HepG2 (cell line): Measurements from ENCODE around the gene RGS7. TPM values are rescaled to one million over a fixed set of nuclear protein-coding genes. Genes with fewer than 3 reads are reported as not detected.

Experiments
- ATAC-seq: fragments of 200-7000 bp; cut with Tn5 transposase; 3 replicates; pipeline ENCODE4 v1.9.1; 2020; ENCODE audit warnings: mild to moderate bottlenecking, moderate library complexity
- BruUV-seq: library from RNA; stranded (reverse); fragments of 400-500 nt; replicated peaks from 2 replicates; lab custom pipeline; 2021; lab: Mats Ljungman, UMichigan
- CTCF ChIA-PET: fragments of 300-600 bp; formaldehyde crosslinking; extraction: SDS; loops from one replicate; lab custom pipeline; 2021; ENCODE audit warnings: low total read pairs, inconsistent platforms, low intra/inter-chr PET ratio; lab: Yijun Ruan, JAX
- POLR2A ChIA-PET: fragments of 350-600 bp; sonication (Branson Sonifier 250); formaldehyde crosslinking; loops from one replicate; lab custom pipeline; 2020; ENCODE audit warnings: antibody characterized with exemption, inconsistent platforms; lab: Yijun Ruan, JAX
- DNase-seq: peaks from one replicate; pipeline ENCODE4 v3.0.0-alpha.2; 2015; ENCODE audit warnings: low spot score
- FAIRE-seq: peaks from 3 replicates; lab custom pipeline; 2011; peaks lifted over from hg19 to GRCh38; lab: Jason Lieb, UNC
- H2AFZ ChIP-seq: one replicate; pipeline ENCODE4 v1.6.1; 2011; ENCODE audit warnings: low read length, inconsistent platforms
- H3K27ac ChIP-seq: fragments of 300-600 bp; 3 replicates; pipeline ENCODE4 v1.8.0; 2011; ENCODE audit warnings: mixed run types, mild to moderate bottlenecking, mixed read lengths, low read length, inconsistent platforms; ENCODE audit not compliant: insufficient read depth; ENCODE audit errors: extremely low read length
- H3K27me3 ChIP-seq, 2 experiments: fragments of 200-600 bp in 1 of 2; 2 replicates in 1 of 2; 3 replicates in 1 of 2; pipeline versions ENCODE4 v1.6.0 to v1.8.0; 2011; ENCODE audit warnings: low read length in 2 of 2, mild to moderate bottlenecking in 2 of 2, moderate library complexity in 2 of 2, inconsistent platforms in 1 of 2; ENCODE audit not compliant: insufficient read depth in 2 of 2, control insufficient read depth in 1 of 2
- H3K36me3 ChIP-seq, 2 experiments: fragments of 200-600 bp in 1 of 2; replicated peaks in 1 of 2; 2 replicates in 1 of 2; 3 replicates in 1 of 2; pipeline versions ENCODE4 v1.5.1 to v1.8.0; 2011; ENCODE audit warnings: low read length in 2 of 2, inconsistent platforms in 1 of 2; ENCODE audit not compliant: insufficient read depth in 2 of 2, control insufficient read depth in 1 of 2
- H3K4me1 ChIP-seq: 2 replicates; pipeline ENCODE4 v1.5.1; 2012; ENCODE audit warnings: low read length, inconsistent platforms; ENCODE audit not compliant: insufficient read depth
- H3K4me2 ChIP-seq: 2 replicates; pipeline ENCODE4 v1.6.0; 2011; ENCODE audit warnings: low read depth, low read length, inconsistent platforms
- H3K4me3 ChIP-seq, 3 experiments: fragments of 200-600 bp in 1 of 3; sonication (generic), shearing (Covaris generic) in 1 of 3; replicated peaks in 1 of 3; 2 replicates each; pipeline ENCODE4 v1.5.1; 2011 to 2016; ENCODE audit warnings: low read length in 3 of 3, inconsistent platforms in 2 of 3, low read depth in 2 of 3, mild to moderate bottlenecking in 2 of 3, control low read depth in 1 of 3, mixed read lengths in 1 of 3; ENCODE audit not compliant: insufficient read depth in 1 of 3
- H3K79me2 ChIP-seq: one replicate; pipeline ENCODE4 v1.6.1; 2011; ENCODE audit warnings: low read length, inconsistent platforms; ENCODE audit not compliant: insufficient read depth
- H3K9ac ChIP-seq: 2 replicates; pipeline ENCODE4 v1.6.0; 2011; ENCODE audit warnings: mild to moderate bottlenecking, low read depth, low read length, inconsistent platforms; ENCODE audit not compliant: insufficient read depth
- H3K9me3 ChIP-seq: 2 replicates; pipeline ENCODE4 v1.5.1; 2012; ENCODE audit warnings: mild to moderate bottlenecking, low read length
- H4K20me1 ChIP-seq: 2 replicates; pipeline ENCODE4 v1.6.0; 2011; ENCODE audit warnings: inconsistent platforms, mild to moderate bottlenecking, low read length, moderate library complexity; ENCODE audit not compliant: insufficient read depth
- ETS1 ChIP-seq: sonication (generic); formaldehyde crosslinking; IDR thresholded peaks from 2 replicates; pipeline ENCODE4 v1.4.0; 2020; ENCODE audit warnings: missing genetic modification reagents
- FOXA3 ChIP-seq: IDR thresholded peaks from 2 replicates; pipeline ENCODE4 v1.6.1; 2016; ENCODE audit warnings: missing genetic modification reagents, missing compliant biosample characterization
- GPN1 ChIP-seq: sonication (generic); formaldehyde crosslinking; IDR thresholded peaks from 2 replicates; pipeline ENCODE4 v1.5.1; 2020; ENCODE audit warnings: missing genetic modification reagents, borderline replicate concordance
- HOXA3 ChIP-seq: sonication (generic); formaldehyde crosslinking; IDR thresholded peaks from 2 replicates; pipeline ENCODE4 v1.5.0; 2020; ENCODE audit warnings: missing genetic modification reagents
- IKZF1 ChIP-seq: fragments of 450-650 bp; IDR thresholded peaks from 2 replicates; pipeline ENCODE4 v1.7.1; 2016
- RBFOX2 ChIP-seq: fragments of 200-400 bp; formaldehyde crosslinking; IDR thresholded peaks from 2 replicates; pipeline ENCODE4 v1.6.1; 2017; ENCODE audit warnings: low read depth, mild to moderate bottlenecking, low read length
- RFX5 ChIP-seq: IDR thresholded peaks from 2 replicates; pipeline ENCODE4 v1.6.1; 2011; ENCODE audit warnings: low read depth, low read length, improper control_type of control experiment
- RXRB ChIP-seq: IDR thresholded peaks from 2 replicates; pipeline ENCODE4 v1.6.1; 2016; ENCODE audit warnings: borderline replicate concordance, missing genetic modification reagents, missing compliant biosample characterization
- SATB2 ChIP-seq: sonication (generic); formaldehyde crosslinking; IDR thresholded peaks from 2 replicates; pipeline ENCODE4 v1.5.0; 2020; ENCODE audit warnings: missing genetic modification reagents
- ZFP62 ChIP-seq: sonication (generic); formaldehyde crosslinking; IDR thresholded peaks from 2 replicates; pipeline ENCODE4 v1.4.0; 2020; ENCODE audit warnings: missing genetic modification reagents
- ZNF318 ChIP-seq: sonication (generic); formaldehyde crosslinking; IDR thresholded peaks from 2 replicates; pipeline ENCODE4 v1.4.0; 2020; ENCODE audit warnings: mild to moderate bottlenecking, missing genetic modification reagents
- ZNF557 ChIP-seq: sonication (generic); formaldehyde crosslinking; IDR thresholded peaks from 2 replicates; pipeline ENCODE4 v1.4.0; 2020; ENCODE audit warnings: missing genetic modification reagents
- ZNF773 ChIP-seq: sonication (generic); formaldehyde crosslinking; IDR thresholded peaks from 2 replicates; pipeline ENCODE4 v1.4.0; 2020; ENCODE audit warnings: missing genetic modification reagents, borderline replicate concordance
- ZNF800 ChIP-seq: sonication (generic); formaldehyde crosslinking; IDR thresholded peaks from 2 replicates; pipeline ENCODE4 v1.4.0; 2020; ENCODE audit warnings: missing genetic modification reagents
- WGBS: methylation state at CpG from one replicate; pipeline ENCODE4 v1.1.6; 2017; ENCODE audit warnings: low lambda C conversion rate; 5-methylcytosine and 5-hydroxymethylcytosine counted together
- in situ Hi-C: cut with HindIII; loops from 2 replicates; pipeline ENCODE4 v1.10.0; 2017; ENCODE audit warnings: low pct_unique_long_range_greater_than_20kb; ENCODE audit not compliant: extremely low pct_ligation_motif_present
- intact Hi-C: fragments of 100-400 bp; cut with micrococcal nuclease; formaldehyde crosslinking; loops from one replicate; pipeline ENCODE4 v1.10.0; 2022; ENCODE audit not compliant: unreplicated experiment
- polyA plus RNA-seq, 8 experiments: library from polyadenylated mRNA; depleted of rRNA in 3 of 8; stranded (reverse) in 7 of 8; unstranded in 1 of 8; fragments of >200 nt; fragmentation: Illumina TruSeq in 4 of 8; extraction: Trizol in 4 of 8; gene quantifications; 2 replicates each; pipeline versions ENCODE4 v1.2.1 to v1.2.3, GENCODE V29; 2011 to 2016; ENCODE audit warnings: low read depth in 4 of 8, missing spikeins in 1 of 8, mixed read lengths in 1 of 8; ENCODE audit not compliant: insufficient read depth in 1 of 8
- total RNA-seq, 5 experiments: library from RNA; depleted of rRNA; stranded (reverse); fragments of >200 nt; fragmentation: Illumina TruSeq; extraction: Trizol; gene quantifications; 2 replicates each; pipeline ENCODE4 v1.2.3, GENCODE V29; 2016; ENCODE audit warnings: low read depth in 1 of 5

RGS7 gene
- total and polyA plus RNA-seq, 2 of the 13 experiments (the other 11 are each of a cell fraction or from before 2014, with no cell fraction given), result not detected

GRCh38 chr1:241332037-241332409, 25.0 kb downstream of the RGS7 start:
- 0% methylated on average over 4 of the region's 4 CpGs for WGBS
- POLR2A ChIA-PET, result no interaction called here
- FAIRE-seq, result no peak
- Histone ChIP-seq H3K27me3 (no peaks in the 10 kb centered on the region; a peak in 1 of 5 replicates), H3K9ac (no peak overlapping the region), H3K36me3 (no peaks in the 10 kb centered on the region), H4K20me1 (no peaks in the 10 kb centered on the region), H3K4me3 (no peak overlapping the region), H3K27ac (no peak overlapping the region), H3K79me2 (no peaks in the 10 kb centered on the region), H2AFZ (no peak overlapping the region), H3K4me1 (no peaks in the 10 kb centered on the region), H3K9me3 (no peaks in the 10 kb centered on the region), H3K4me2 (no peak overlapping the region)
- in situ Hi-C loops, result no loop called here
- CTCF ChIA-PET, result no interaction called here
- no peak for ATAC-seq
- intact Hi-C loops, result loop anchor here (5.0 kb wide), 1 partner anchor 505 kb away; no protein-coding TSS in a partner anchor
- BruUV-seq, result no TSS peak
- no peak for DNase-seq
- TF ChIP-seq ZNF800 (CRISPR knock-in tag) (no peak), RBFOX2 (no peak), ZNF557 (CRISPR knock-in tag) (no peak), FOXA3 (CRISPR knock-in tag) (no peak), SATB2 (CRISPR knock-in tag) (no peak), IKZF1 (no peak), ZNF318 (no peak), ZNF773 (CRISPR knock-in tag) (no peak), RFX5 (no peak), GPN1 (CRISPR knock-in tag) (no peak), HOXA3 (no peak), RXRB (no peak), ETS1 (CRISPR knock-in tag) (no peak), ZFP62 (CRISPR knock-in tag) (no peak)
